ENCODE measurements around the gene RERGL. TPM values are rescaled to one million over a fixed set of nuclear protein-coding genes. Genes with fewer than 3 reads are reported as not detected.

Gene RERGL
- polyA plus RNA-seq, 1 donor (not counting 4 experiments of a cell fraction or from before 2014, with no cell fraction given), result not detected

DNA sequence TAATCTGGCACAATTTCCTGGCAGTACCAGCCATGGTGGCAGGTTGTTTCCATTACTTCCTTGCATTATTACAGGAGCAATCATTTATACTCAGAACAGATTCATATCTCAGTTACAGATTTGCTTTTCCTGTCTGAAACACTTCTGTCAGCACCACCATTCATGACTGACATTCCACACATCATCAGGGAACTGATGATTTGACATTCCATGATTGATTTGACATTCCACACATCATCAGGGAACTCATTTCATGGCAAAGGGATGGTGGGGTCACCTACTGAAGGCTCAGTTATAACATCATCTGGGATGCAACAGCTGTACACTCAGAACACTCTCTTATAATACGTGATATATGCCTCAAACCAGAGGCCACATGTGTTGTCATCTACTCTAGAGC lies 30.9 kb upstream of the RERGL start:
- Histone ChIP-seq H3K9ac (ENCODE audit: control insufficient read depth, extremely low read depth, insufficient read depth, low read length) (no peak overlapping the region), H3K27ac (ENCODE audit: control insufficient read depth, insufficient read depth, low read length) (no peak overlapping the region), H2AFZ (ENCODE audit: control insufficient read depth, low read length) (no peak overlapping the region), H3K79me2 (ENCODE audit: control insufficient read depth, insufficient read depth, low read length) (no peaks in the 10 kb centered on the region), H3K4me1 (ENCODE audit: control insufficient read depth, extremely low read depth, insufficient read depth, low read length) (no peaks in the 10 kb centered on the region), H4K20me1 (ENCODE audit: control insufficient read depth, extremely low read depth, insufficient read depth, low read length) (no peaks in the 10 kb centered on the region), H3K27me3 (ENCODE audit: control insufficient read depth, extremely low read depth, insufficient read depth, low read length) (no peaks in the 10 kb centered on the region), H3K9me3 (ENCODE audit: control insufficient read depth, low read depth, low read length) (no peaks in the 10 kb centered on the region), H3K9me1 (ENCODE audit: control insufficient read depth, extremely low read depth, insufficient read depth, low read length) (no peaks in the 10 kb centered on the region), H3K36me3 (ENCODE audit: control insufficient read depth in 2 of 2, extremely low read depth in 1 of 2, insufficient read depth in 2 of 2, low read length in 2 of 2) (no peaks in the 10 kb centered on the region), H3K4me3 (ENCODE audit: control insufficient read depth in 2 of 3, extremely low read depth in 1 of 3, insufficient read depth in 2 of 3, low read depth in 1 of 3, low read length in 3 of 3) (no peak overlapping the region), H3K4me2 (ENCODE audit: control insufficient read depth, extremely low read depth, insufficient read depth, low read depth, low read length) (no peak overlapping the region)
- dilution Hi-C loops (cut with MboI; ENCODE audit: extremely low pct_ligation_motif_present, low sequenced_read_pairs), result no loop called here
- FAIRE-seq, result no peak
- TF ChIP-seq, protein P1, sequence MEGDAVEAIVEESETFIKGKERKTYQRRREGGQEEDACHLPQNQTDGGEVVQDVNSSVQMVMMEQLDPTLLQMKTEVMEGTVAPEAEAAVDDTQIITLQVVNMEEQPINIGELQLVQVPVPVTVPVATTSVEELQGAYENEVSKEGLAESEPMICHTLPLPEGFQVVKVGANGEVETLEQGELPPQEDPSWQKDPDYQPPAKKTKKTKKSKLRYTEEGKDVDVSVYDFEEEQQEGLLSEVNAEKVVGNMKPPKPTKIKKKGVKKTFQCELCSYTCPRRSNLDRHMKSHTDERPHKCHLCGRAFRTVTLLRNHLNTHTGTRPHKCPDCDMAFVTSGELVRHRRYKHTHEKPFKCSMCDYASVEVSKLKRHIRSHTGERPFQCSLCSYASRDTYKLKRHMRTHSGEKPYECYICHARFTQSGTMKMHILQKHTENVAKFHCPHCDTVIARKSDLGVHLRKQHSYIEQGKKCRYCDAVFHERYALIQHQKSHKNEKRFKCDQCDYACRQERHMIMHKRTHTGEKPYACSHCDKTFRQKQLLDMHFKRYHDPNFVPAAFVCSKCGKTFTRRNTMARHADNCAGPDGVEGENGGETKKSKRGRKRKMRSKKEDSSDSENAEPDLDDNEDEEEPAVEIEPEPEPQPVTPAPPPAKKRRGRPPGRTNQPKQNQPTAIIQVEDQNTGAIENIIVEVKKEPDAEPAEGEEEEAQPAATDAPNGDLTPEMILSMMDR (optimal IDR thresholded peaks at IDR 0.05 in 1 of 3, IDR thresholded peaks at IDR 0.05 in 1 of 3, conservative IDR thresholded peaks at IDR 0.05 in 1 of 3; ENCODE audit: extremely low read depth in 1 of 3, insufficient read depth in 2 of 3, low read length in 3 of 3), result no peak
- no peak for TF ChIP-seq EZH2 (IDR thresholded peaks at IDR 0.05; ENCODE audit: low read length)
- DNase-seq (ENCODE audit: low read depth, low spot score), result no peak

DNA sequence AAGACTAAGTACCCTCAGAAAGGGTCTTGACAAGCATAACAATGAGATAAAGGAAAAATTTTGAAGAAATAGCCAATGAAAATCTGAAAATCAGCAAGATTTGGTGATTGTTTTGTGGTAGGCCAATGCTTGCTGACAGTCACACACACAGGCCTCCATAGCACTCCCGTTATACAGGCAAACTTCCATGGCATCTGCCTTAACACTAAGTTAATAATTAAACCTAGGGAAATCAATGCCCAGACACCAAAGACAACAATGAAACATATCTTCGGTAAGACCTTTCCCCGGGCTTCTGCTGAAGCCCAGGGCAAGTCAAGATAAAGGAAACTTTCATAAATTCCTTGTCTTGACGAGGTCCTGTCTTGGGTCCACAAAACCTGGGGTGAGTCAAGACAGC lies 18.6 kb upstream of the RERGL start:
- no peaks in the 10 kb centered on the region for H3K4me1 ChIP-seq (ENCODE audit: control insufficient read depth, extremely low read depth, insufficient read depth, low read length)
- no peak overlapping the region for H3K4me3 ChIP-seq (ENCODE audit: control insufficient read depth in 2 of 3, extremely low read depth in 1 of 3, insufficient read depth in 2 of 3, low read depth in 1 of 3, low read length in 3 of 3)
- H3K9me1 ChIP-seq (ENCODE audit: control insufficient read depth, extremely low read depth, insufficient read depth, low read length), result no peaks in the 10 kb centered on the region
- H3K9ac ChIP-seq (ENCODE audit: control insufficient read depth, extremely low read depth, insufficient read depth, low read length), result no peak overlapping the region
- DNase-seq (ENCODE audit: low read depth, low spot score) (no peak), FAIRE-seq (no peak)
- H3K27ac ChIP-seq (ENCODE audit: control insufficient read depth, insufficient read depth, low read length), result no peak overlapping the region
- H4K20me1 ChIP-seq (ENCODE audit: control insufficient read depth, extremely low read depth, insufficient read depth, low read length), result no peaks in the 10 kb centered on the region
- no peaks in the 10 kb centered on the region for H3K36me3 ChIP-seq (ENCODE audit: control insufficient read depth in 2 of 2, extremely low read depth in 1 of 2, insufficient read depth in 2 of 2, low read length in 2 of 2)
- TF ChIP-seq, protein P1 (optimal IDR thresholded peaks at IDR 0.05 in 1 of 3, IDR thresholded peaks at IDR 0.05 in 1 of 3, conservative IDR thresholded peaks at IDR 0.05 in 1 of 3; ENCODE audit: extremely low read depth in 1 of 3, insufficient read depth in 2 of 3, low read length in 3 of 3), result no peak
- no peak for TF ChIP-seq EZH2 (IDR thresholded peaks at IDR 0.05; ENCODE audit: low read length)
- H3K9me3 ChIP-seq (ENCODE audit: control insufficient read depth, low read depth, low read length), result no peaks in the 10 kb centered on the region
- no peak overlapping the region for H3K4me2 ChIP-seq (ENCODE audit: control insufficient read depth, extremely low read depth, insufficient read depth, low read depth, low read length)
- dilution Hi-C loops (cut with MboI; ENCODE audit: extremely low pct_ligation_motif_present, low sequenced_read_pairs), result no loop called here
- no peaks in the 10 kb centered on the region for H3K79me2 ChIP-seq (ENCODE audit: control insufficient read depth, insufficient read depth, low read length)
- no peak overlapping the region for H2AFZ ChIP-seq (ENCODE audit: control insufficient read depth, low read length)
- no peaks in the 10 kb centered on the region for H3K27me3 ChIP-seq (ENCODE audit: control insufficient read depth, extremely low read depth, insufficient read depth, low read length)
